Keratinocyte (primary cell): ENCODE measurements around the gene ZNF674. TPM values are rescaled to one million over a fixed set of nuclear protein-coding genes. Genes with fewer than 3 reads are reported as not detected.
"Not testable (repeated sequence)": the region's sequence is repeated elsewhere in the genome, so short reads cannot be mapped to it uniquely, and the experiment has no call there.

Experiments
- DNase-seq: peaks from one replicate; pipeline ENCODE4 v3.0.0-alpha.2; 2011; ENCODE audit warnings: low read depth, missing footprints, low spot score
- FAIRE-seq: peaks from 2 replicates; lab custom pipeline; 2011; peaks lifted over from hg19 to GRCh38; lab: Jason Lieb, UNC
- H2AFZ ChIP-seq: 2 replicates; pipeline ENCODE4 v1.6.0; 2012; ENCODE audit warnings: low read length, control low read depth, inconsistent platforms; ENCODE audit not compliant: control insufficient read depth
- H3K27ac ChIP-seq: 2 replicates; pipeline ENCODE4 v1.5.1; 2011; ENCODE audit warnings: low read length; ENCODE audit not compliant: control insufficient read depth, insufficient read depth
- H3K27me3 ChIP-seq: 3 replicates; pipeline ENCODE4 v1.6.0; 2011; ENCODE audit warnings: low read length; ENCODE audit not compliant: control insufficient read depth, insufficient read depth; ENCODE audit errors: extremely low read depth
- H3K36me3 ChIP-seq, 2 experiments: 2 replicates in 1 of 2; 3 replicates in 1 of 2; pipeline ENCODE4 v1.5.1; 2011; ENCODE audit warnings: low read length in 2 of 2, mild to moderate bottlenecking in 1 of 2; ENCODE audit not compliant: control insufficient read depth in 2 of 2, insufficient read depth in 2 of 2; ENCODE audit errors: extremely low read depth in 1 of 2
- H3K4me1 ChIP-seq: 3 replicates; pipeline ENCODE4 v1.5.1; 2011; ENCODE audit warnings: low read length; ENCODE audit not compliant: control insufficient read depth, insufficient read depth; ENCODE audit errors: extremely low read depth
- H3K4me2 ChIP-seq: 3 replicates; pipeline ENCODE4 v1.6.0; 2011; ENCODE audit warnings: low read depth, low read length; ENCODE audit not compliant: control insufficient read depth, insufficient read depth; ENCODE audit errors: extremely low read depth
- H3K4me3 ChIP-seq, 3 experiments: fragments of 200-600 bp in 1 of 3; sonication (generic) in 1 of 3; 2 replicates in 2 of 3; 3 replicates in 1 of 3; pipeline ENCODE4 v1.5.1; 2011 to 2016; ENCODE audit warnings: low read length in 3 of 3, mild to moderate bottlenecking in 3 of 3, control low read depth in 2 of 3, inconsistent platforms in 1 of 3, low read depth in 1 of 3, mixed read lengths in 1 of 3, mixed run types in 1 of 3, moderate library complexity in 1 of 3; ENCODE audit not compliant: control insufficient read depth in 2 of 3, insufficient read depth in 2 of 3; ENCODE audit errors: extremely low read depth in 1 of 3
- H3K79me2 ChIP-seq: 2 replicates; pipeline ENCODE4 v1.6.0; 2012; ENCODE audit warnings: low read length; ENCODE audit not compliant: control insufficient read depth, insufficient read depth
- H3K9ac ChIP-seq: 3 replicates; pipeline ENCODE4 v1.6.0; 2011; ENCODE audit warnings: low read length; ENCODE audit not compliant: control insufficient read depth, insufficient read depth; ENCODE audit errors: extremely low read depth
- H3K9me1 ChIP-seq: 3 replicates; pipeline ENCODE4 v1.6.0; 2011; ENCODE audit warnings: low read length; ENCODE audit not compliant: control insufficient read depth, insufficient read depth; ENCODE audit errors: extremely low read depth
- H3K9me3 ChIP-seq: 2 replicates; pipeline ENCODE4 v1.5.1; 2012; ENCODE audit warnings: low read depth, low read length; ENCODE audit not compliant: control insufficient read depth
- H4K20me1 ChIP-seq: 3 replicates; pipeline ENCODE4 v1.6.0; 2011; ENCODE audit warnings: low read length; ENCODE audit not compliant: control insufficient read depth, insufficient read depth; ENCODE audit errors: extremely low read depth
- CTCF ChIP-seq, 3 experiments: IDR thresholded peaks in 1 of 3; conservative IDR thresholded peaks in 1 of 3; optimal IDR thresholded peaks in 1 of 3; 2 replicates in 2 of 3; 3 replicates in 1 of 3; pipeline versions ENCODE3 to v1.5.1; 2011; ENCODE audit warnings: low read length in 3 of 3, mild to moderate bottlenecking in 3 of 3, moderate library complexity in 2 of 3, control low read depth in 1 of 3, inconsistent platforms in 1 of 3; ENCODE audit not compliant: insufficient read depth in 2 of 3; ENCODE audit errors: extremely low read depth in 1 of 3
- EZH2 ChIP-seq: IDR thresholded peaks from one replicate; pipeline ENCODE4 v1.6.1; 2012; ENCODE audit warnings: inconsistent platforms, mild to moderate bottlenecking, low read length, moderate library complexity
- dilution Hi-C: fragments of 300-500 bp; cut with MboI; formaldehyde crosslinking; loops from one replicate; pipeline ENCODE4 v1.7.0; 2020; ENCODE audit warnings: low sequenced_read_pairs; ENCODE audit not compliant: extremely low pct_ligation_motif_present
- polyA plus RNA-seq, 5 experiments: library from polyadenylated mRNA; depleted of rRNA in 3 of 5; stranded (reverse) in 3 of 5; stranded (forward) in 1 of 5; unstranded in 1 of 5; fragments of >200 nt; gene quantifications; 1 replicate in 1 of 5; 2 replicates in 3 of 5; 3 replicates in 1 of 5; pipeline versions ENCODE4 v1.2.1 to v1.2.3, GENCODE V29; 2011 to 2012; ENCODE audit warnings: missing spikeins in 2 of 5, low read depth in 1 of 5, low replicate concordance in 1 of 5

Gene ZNF674
- polyA plus RNA-seq, 1 donor (not counting 4 experiments of a cell fraction or from before 2014, with no cell fraction given): 2.1 TPM

- H3K36me3 ChIP-seq, H4K20me1 ChIP-seq, DNase-seq, H3K27ac ChIP-seq, H3K9me1 ChIP-seq, H3K27me3 ChIP-seq, H3K4me3 ChIP-seq, dilution Hi-C loops, H3K4me2 ChIP-seq, FAIRE-seq, H2AFZ ChIP-seq, H3K9me3 ChIP-seq, H3K4me1 ChIP-seq, H3K79me2 ChIP-seq, H3K9ac ChIP-seq: not testable (repeated sequence)
Observed at GRCh38 chrX:46528640-46529039, 16.6 kb downstream of the ZNF674 start.

DNA sequence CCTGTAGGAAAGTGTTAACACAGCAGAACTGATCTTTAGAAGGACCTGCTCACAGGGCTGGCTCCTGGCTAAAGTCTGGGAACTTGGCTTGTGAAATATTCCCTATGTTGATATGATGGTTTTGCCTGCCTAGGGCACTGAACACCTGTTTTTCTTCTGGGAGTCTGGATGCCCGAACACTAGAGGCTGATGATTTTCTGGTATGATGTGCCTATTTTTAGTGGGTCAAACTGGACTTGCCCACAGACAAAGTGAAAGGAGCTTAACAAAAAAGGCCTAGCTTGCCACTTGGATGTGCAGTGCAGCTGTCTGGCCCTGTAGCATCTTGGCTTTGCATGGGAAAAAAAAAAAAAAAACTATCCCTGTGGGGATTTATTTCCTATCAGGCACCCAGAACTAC is 39.1 kb downstream of the ZNF674 start:
- dilution Hi-C loops: no loop called here
- H3K9me3 ChIP-seq: peaks cover 11% of the 10 kb centered on the region
- H3K36me3 ChIP-seq: no peaks in the 10 kb centered on the region
- no peak overlapping the region for H3K27ac ChIP-seq
- TF ChIP-seq EZH2 (no peak), CTCF (optimal IDR thresholded peaks at IDR 0.05 in 1 of 3, IDR thresholded peaks at IDR 0.05 in 1 of 3, conservative IDR thresholded peaks at IDR 0.05 in 1 of 3; ENCODE audit: extremely low read depth in 1 of 3, insufficient read depth in 2 of 3, low read length in 3 of 3) (no peak)
- H3K4me1 ChIP-seq: no peaks in the 10 kb centered on the region
- no peaks in the 10 kb centered on the region for H3K9me1 ChIP-seq
- H2AFZ ChIP-seq: no peak overlapping the region
- no peaks in the 10 kb centered on the region for H3K79me2 ChIP-seq
- H3K4me3 ChIP-seq: no peak overlapping the region
- H3K4me2 ChIP-seq: no peak overlapping the region
- no peaks in the 10 kb centered on the region for H4K20me1 ChIP-seq
- no peak for FAIRE-seq
- no peaks in the 10 kb centered on the region for H3K27me3 ChIP-seq
- no peak overlapping the region for H3K9ac ChIP-seq
- no peak for DNase-seq

GRCh38 chrX:46502848-46503247 is 42.4 kb downstream of the ZNF674 start:
- Histone ChIP-seq H4K20me1 (no peaks in the 10 kb centered on the region), H3K4me1 (no peaks in the 10 kb centered on the region), H3K27me3 (no peaks in the 10 kb centered on the region), H3K9ac (no peak overlapping the region), H3K79me2 (no peaks in the 10 kb centered on the region), H3K9me1 (no peaks in the 10 kb centered on the region), H2AFZ (no peak overlapping the region), H3K9me3 (peaks cover 11% of the 10 kb centered on the region), H3K4me2 (no peak overlapping the region), H3K27ac (no peak overlapping the region), H3K4me3 (no peak overlapping the region), H3K36me3 (peaks cover 0 to 2% of the 10 kb centered on the region in 2 experiments)
- dilution Hi-C loops: no loop called here
- no peak for FAIRE-seq
- no peak for TF ChIP-seq CTCF (optimal IDR thresholded peaks at IDR 0.05 in 1 of 3, IDR thresholded peaks at IDR 0.05 in 1 of 3, conservative IDR thresholded peaks at IDR 0.05 in 1 of 3; ENCODE audit: extremely low read depth in 1 of 3, insufficient read depth in 2 of 3, low read length in 3 of 3)
- TF ChIP-seq EZH2: no peak
- no peak for DNase-seq
